ENCODE results near the gene GPR26. TPM values are rescaled to one million over a fixed set of nuclear protein-coding genes. Genes with fewer than 3 reads are reported as not detected.

The GPR26 gene
- polyA plus RNA-seq, 1 experiment, result 0.01 TPM

- no peak overlapping the region for H3K4me3 ChIP-seq (ENCODE audit: low read depth, low read length)
- DNase-seq (ENCODE audit: low read depth), result no peak
- no peaks in the 10 kb centered on the region for H3K36me3 ChIP-seq (ENCODE audit: control insufficient read depth, insufficient read depth, low read length)
- POLR2A ChIA-PET, result no interaction called here
- TF ChIP-seq CTCF (IDR thresholded peaks at IDR 0.05; ENCODE audit: insufficient read depth, low read depth, low read length), result no peak
- CTCF ChIA-PET, result interaction anchor here (1.7 kb wide), 1 partner anchor 279 kb away, joined by 4 read pairs; no protein-coding TSS in a partner anchor
- H3K27me3 ChIP-seq (ENCODE audit: control insufficient read depth, insufficient read depth, low read length), result no peaks in the 10 kb centered on the region; the same call in 1 of the 2 replicates
Measured at GRCh38 chr10:123687758-123688157, 21.6 kb downstream of the GPR26 start.

GRCh38 chr10:123689880-123690279 is 23.7 kb downstream of the GPR26 start:
- DNase-seq (ENCODE audit: low read depth), result no peak
- CTCF ChIA-PET, result interaction anchor here (1.3 kb wide), 1 partner anchor 272 kb away, joined by 3 read pairs; no protein-coding TSS in a partner anchor
- POLR2A ChIA-PET, result no interaction called here
- no peaks in the 10 kb centered on the region; the same call in 1 of the 2 replicates for H3K27me3 ChIP-seq (ENCODE audit: control insufficient read depth, insufficient read depth, low read length)
- no peak for TF ChIP-seq CTCF (IDR thresholded peaks at IDR 0.05; ENCODE audit: insufficient read depth, low read depth, low read length)
- no peaks in the 10 kb centered on the region for H3K36me3 ChIP-seq (ENCODE audit: control insufficient read depth, insufficient read depth, low read length)
- H3K4me3 ChIP-seq (ENCODE audit: low read depth, low read length), result no peak overlapping the region

DNA sequence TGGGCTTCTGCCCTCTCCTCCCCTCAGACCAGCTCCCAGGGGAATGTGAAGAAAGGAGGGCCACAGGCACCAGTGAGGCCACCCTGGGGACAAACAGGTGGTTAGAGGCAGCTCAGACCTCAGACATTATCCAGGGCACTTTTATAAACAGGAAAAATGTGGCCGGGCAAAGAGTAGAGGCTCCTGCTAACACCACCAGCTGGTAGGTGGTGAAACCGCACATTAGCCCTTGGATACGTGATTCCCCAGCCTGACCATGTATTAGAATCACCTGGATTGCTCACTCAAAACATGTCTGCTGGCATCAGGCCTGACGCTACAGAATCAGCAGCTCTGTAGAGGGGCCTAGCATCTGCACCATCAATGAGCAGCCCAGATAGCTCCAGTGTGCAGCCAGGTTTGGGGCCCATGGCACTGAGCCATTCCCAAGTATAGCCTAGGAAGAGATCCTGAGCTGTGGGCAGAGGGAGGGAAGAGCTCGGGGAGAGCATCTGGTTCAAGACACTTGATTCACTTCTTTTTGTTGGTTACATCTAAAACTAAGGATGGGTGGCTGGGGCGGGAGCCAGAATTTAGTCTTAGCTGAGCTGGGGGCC is 37.1 kb downstream of the GPR26 start:
- Histone ChIP-seq H3K4me3 (ENCODE audit: low read depth, low read length) (no peak overlapping the region), H3K27me3 (ENCODE audit: control insufficient read depth, insufficient read depth, low read length) (no peaks in the 10 kb centered on the region), H3K36me3 (ENCODE audit: control insufficient read depth, insufficient read depth, low read length) (no peaks in the 10 kb centered on the region)
- ChIA-PET POLR2A (no interaction called here), CTCF (no interaction called here)
- no peak for TF ChIP-seq CTCF (IDR thresholded peaks at IDR 0.05; ENCODE audit: insufficient read depth, low read depth, low read length)
- DNase-seq (ENCODE audit: low read depth), result no peak

GRCh38 chr10:123704076-123704475 is 37.9 kb downstream of the GPR26 start:
- no peak for DNase-seq (ENCODE audit: low read depth)
- H3K27me3 ChIP-seq (ENCODE audit: control insufficient read depth, insufficient read depth, low read length), result no peaks in the 10 kb centered on the region
- no peak for TF ChIP-seq CTCF (IDR thresholded peaks at IDR 0.05; ENCODE audit: insufficient read depth, low read depth, low read length)
- POLR2A ChIA-PET, result no interaction called here
- H3K4me3 ChIP-seq (ENCODE audit: low read depth, low read length), result no peak overlapping the region
- CTCF ChIA-PET, result no interaction called here
- H3K36me3 ChIP-seq (ENCODE audit: control insufficient read depth, insufficient read depth, low read length), result no peaks in the 10 kb centered on the region

DNA sequence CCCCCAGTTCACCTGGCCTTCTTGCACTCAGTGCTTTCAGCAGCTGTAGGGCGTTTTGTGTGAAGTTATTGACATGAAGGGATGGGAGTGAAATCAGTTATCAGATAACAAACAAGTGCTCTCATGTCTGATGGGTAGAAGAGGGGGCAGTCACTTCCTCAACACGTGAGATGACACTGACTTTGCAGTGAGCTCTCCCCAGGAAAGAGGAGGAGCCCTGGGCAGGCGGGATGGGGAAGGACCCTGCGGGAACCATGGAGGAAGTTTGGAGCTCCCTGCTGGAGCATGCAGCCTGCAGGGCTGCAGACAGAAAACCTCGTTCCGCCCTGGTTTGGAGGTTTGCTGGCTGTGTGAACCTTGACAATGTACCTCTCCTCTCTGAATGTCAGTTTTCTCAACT is 38.7 kb downstream of the GPR26 start:
- DNase-seq (ENCODE audit: low read depth), result no peak
- no peaks in the 10 kb centered on the region for H3K27me3 ChIP-seq (ENCODE audit: control insufficient read depth, insufficient read depth, low read length)
- no peak for TF ChIP-seq CTCF (IDR thresholded peaks at IDR 0.05; ENCODE audit: insufficient read depth, low read depth, low read length)
- ChIA-PET CTCF (no interaction called here), POLR2A (no interaction called here)
- H3K36me3 ChIP-seq (ENCODE audit: control insufficient read depth, insufficient read depth, low read length), result no peaks in the 10 kb centered on the region
- no peak overlapping the region for H3K4me3 ChIP-seq (ENCODE audit: low read depth, low read length)
